HG03439 (cell line): ENCODE results near the gene GINS1.

Source experiments
- ATAC-seq: cut with Tn5 transposase; IDR thresholded peaks from one replicate; pipeline ENCODE4 v1.9.1; 2021; ENCODE audit warnings: mild to moderate bottlenecking, moderate library complexity; ENCODE audit not compliant: unreplicated experiment

Gene GINS1

GRCh38 chr20:25493137-25493536 lies 85.7 kb downstream of the GINS1 start:
- ATAC-seq, result no peak

DNA sequence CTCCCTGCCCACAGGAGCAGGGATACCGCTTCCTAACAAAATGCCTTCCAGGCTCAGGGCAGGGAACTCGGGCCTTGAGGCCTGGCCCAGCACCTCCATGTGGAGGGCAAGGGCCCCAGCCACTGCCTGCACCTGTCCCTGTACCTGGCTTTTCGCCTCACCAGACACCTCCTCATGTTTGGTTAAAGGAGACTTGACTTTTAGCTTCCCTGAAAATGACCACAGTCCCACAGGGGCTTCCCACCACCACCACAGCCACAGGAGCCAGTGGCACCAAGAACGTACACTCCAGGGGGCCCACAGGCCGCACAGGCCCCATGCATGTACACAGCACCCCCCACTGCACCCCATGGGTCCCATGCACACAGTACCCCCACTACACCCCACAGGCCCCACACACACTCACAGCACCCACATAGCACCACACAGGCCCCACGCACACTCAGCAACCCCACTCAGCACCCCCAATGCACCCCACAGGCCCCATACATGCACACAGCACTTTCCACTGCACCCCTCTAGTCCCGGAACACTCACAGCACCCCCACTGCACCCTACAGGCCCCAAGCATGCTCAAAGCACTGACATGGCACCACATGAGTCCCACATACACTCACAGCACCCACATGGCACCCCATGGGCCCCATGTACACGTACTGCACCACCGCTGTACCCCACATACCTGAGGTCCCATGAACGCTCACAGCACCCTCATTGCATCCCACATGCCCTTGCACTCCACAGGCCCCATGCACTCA lies 86.5 kb downstream of the GINS1 start:
- no peak for ATAC-seq

DNA sequence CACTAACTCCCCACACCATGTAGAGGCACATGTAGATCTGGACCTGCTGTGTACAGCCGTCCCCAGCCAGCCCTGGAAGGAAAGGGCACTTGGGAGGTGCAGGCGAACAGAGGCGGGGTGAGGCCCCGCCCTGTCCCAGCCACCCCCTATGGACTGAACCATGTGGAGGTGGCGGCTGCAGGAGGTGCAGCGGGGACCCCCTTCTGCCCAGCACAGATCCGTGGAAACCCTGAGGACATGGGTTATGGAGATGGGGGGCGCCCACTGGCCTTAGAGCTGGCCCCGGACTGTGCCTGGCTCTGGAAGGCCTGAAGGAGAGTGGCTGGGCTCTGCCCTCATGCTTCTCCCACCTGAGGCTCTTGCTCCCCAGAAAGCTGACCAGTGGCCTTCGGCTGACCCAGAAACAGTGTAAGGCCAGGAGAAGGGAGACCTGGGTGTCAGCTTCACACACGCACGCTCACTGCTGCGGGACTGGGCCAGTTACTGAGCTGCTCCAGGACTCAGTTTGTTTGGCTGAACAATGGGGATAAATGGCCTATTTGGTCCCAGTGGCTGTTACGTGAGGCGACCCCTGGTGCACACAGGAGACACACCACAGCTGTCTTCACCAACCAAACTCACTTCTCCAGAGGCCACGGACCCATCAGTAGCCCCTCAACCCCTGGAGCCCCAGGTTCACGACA lies 87.2 kb downstream of the GINS1 start:
- no peak for ATAC-seq

GRCh38 chr20:25495189-25495824 lies 87.8 kb downstream of the GINS1 start:
- no peak for ATAC-seq

- no peak for ATAC-seq
These were observed 88.9 kb downstream of the GINS1 start for GRCh38 chr20:25496165-25496967.

DNA sequence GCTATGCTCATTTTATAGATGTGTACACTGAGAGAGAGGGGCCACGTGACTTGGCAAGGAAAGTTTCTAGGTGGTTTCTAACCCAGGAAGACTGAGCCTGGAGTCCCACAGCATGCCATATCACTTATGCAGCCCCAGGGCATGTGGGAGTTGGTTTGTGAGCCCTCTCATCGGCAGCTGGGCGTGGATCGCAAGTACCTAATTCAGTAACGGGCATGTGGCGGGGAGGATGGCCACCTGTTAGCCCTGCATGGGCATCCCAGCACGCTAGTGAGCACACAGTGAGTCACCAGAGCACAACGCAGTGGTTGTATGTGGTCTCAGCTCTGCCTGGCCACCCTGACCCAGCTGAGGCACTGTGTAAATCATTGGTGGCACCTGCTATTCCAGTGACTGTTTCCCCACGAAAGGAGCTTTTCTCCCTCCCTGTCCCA lies 89.5 kb downstream of the GINS1 start:
- no peak for ATAC-seq

DNA sequence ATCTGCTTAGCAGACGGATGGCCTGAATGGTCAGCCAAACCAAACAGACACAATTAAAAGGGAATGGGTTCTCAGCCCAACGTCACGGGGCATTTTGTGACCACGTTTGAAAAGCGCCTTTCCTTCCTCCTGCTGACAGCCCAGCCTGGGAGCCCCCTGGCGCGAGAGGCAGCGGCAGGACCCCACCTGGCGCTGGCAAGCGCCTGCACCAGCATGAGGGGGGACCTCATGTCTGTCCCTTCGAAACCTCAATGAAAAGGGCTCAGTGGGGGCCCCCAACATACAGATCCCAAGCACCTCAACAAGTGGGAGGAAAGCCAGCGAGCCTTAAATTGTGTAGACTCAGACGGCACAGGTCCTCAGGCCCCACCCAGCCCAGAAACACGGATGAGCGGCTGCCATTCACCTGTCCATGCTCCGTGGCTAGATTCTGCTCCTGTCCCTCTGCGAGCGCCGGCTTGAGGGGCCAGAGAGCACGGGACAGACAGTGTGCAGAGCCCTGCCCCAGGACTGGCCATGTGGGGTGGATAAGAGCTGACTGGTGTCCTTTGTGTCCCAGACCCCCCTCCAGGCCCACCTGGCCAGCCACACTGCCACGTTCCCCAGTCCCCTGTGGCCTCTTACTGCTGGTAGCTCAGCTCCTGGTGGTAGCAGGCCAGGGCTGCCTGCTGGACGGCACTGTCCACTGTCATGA lies 90.3 kb downstream of the GINS1 start:
- ATAC-seq, result no peak
